ENCODE data around the gene DHX57.

Gene DHX57

GRCh38 chr2:38875227-38875575 lies 533 bp downstream of the DHX57 start:
- ChIA-PET POLR2A (no interaction called here), CTCF (interaction anchor here (1.0 kb wide), 1 partner anchor 14 kb away, joined by 3 read pairs; the partner anchor contains the start of gene ARHGEF33)
- DNase-seq (ENCODE audit: extremely low spot score): no peak
- TF ChIP-seq FOXK2 (IDR thresholded peaks at IDR 0.05) (no peak), ARNT (IDR thresholded peaks at IDR 0.05) (no peak), LEF1 (IDR thresholded peaks at IDR 0.05; ENCODE audit: borderline replicate concordance) (no peak), HDGF (IDR thresholded peaks at IDR 0.05; ENCODE audit: borderline replicate concordance) (no peak), ELF4 (IDR thresholded peaks at IDR 0.05) (no peak), BHLHE40 (IDR thresholded peaks at IDR 0.05; ENCODE audit: borderline replicate concordance) (no peak), SUZ12 (IDR thresholded peaks at IDR 0.05) (no peak), NFRKB (IDR thresholded peaks at IDR 0.05) (no peak), FOXM1 (IDR thresholded peaks at IDR 0.05; ENCODE audit: borderline replicate concordance) (no peak), CTBP1 (IDR thresholded peaks at IDR 0.05; ENCODE audit: borderline replicate concordance) (no peak), FOXA1 (IDR thresholded peaks at IDR 0.05) (no peak), SP1 (IDR thresholded peaks at IDR 0.05) (no peak), PKNOX1 (IDR thresholded peaks at IDR 0.05) (no peak), TARDBP (IDR thresholded peaks at IDR 0.05) (no peak), L3MBTL2 (conservative IDR thresholded peaks at IDR 0.05) (no peak), ZNF384 (IDR thresholded peaks at IDR 0.05) (no peak)

GRCh38 chr2:38873763-38874162 lies 2.0 kb downstream of the DHX57 start:
- DNase-seq (ENCODE audit: extremely low spot score): no peak
- ChIA-PET CTCF (interaction anchor here (1.1 kb wide), 1 partner anchor 26 kb away, joined by 4 read pairs; no protein-coding TSS in a partner anchor), POLR2A (no interaction called here)
- no peak for TF ChIP-seq FOXK2 (IDR thresholded peaks at IDR 0.05)
- TF ChIP-seq FOXM1 (IDR thresholded peaks at IDR 0.05; ENCODE audit: borderline replicate concordance): no peak
- TF ChIP-seq NFRKB (IDR thresholded peaks at IDR 0.05): no peak
- TF ChIP-seq ELF4 (IDR thresholded peaks at IDR 0.05): no peak
- TF ChIP-seq ARNT (IDR thresholded peaks at IDR 0.05): no peak
- no peak for TF ChIP-seq SUZ12 (IDR thresholded peaks at IDR 0.05)
- TF ChIP-seq FOXA1 (IDR thresholded peaks at IDR 0.05): no peak
- TF ChIP-seq LEF1 (IDR thresholded peaks at IDR 0.05; ENCODE audit: borderline replicate concordance): no peak
- TF ChIP-seq BHLHE40 (IDR thresholded peaks at IDR 0.05; ENCODE audit: borderline replicate concordance): no peak
- TF ChIP-seq SP1 (IDR thresholded peaks at IDR 0.05): no peak
- TF ChIP-seq CTBP1 (IDR thresholded peaks at IDR 0.05; ENCODE audit: borderline replicate concordance): no peak
- TF ChIP-seq ZNF384 (IDR thresholded peaks at IDR 0.05): no peak
- TF ChIP-seq PKNOX1 (IDR thresholded peaks at IDR 0.05): no peak
- TF ChIP-seq L3MBTL2 (conservative IDR thresholded peaks at IDR 0.05): no peak

GRCh38 chr2:38871432-38871831 lies 4.3 kb downstream of the DHX57 start:
- no peak for TF ChIP-seq CTBP1 (IDR thresholded peaks at IDR 0.05; ENCODE audit: borderline replicate concordance)
- ChIA-PET CTCF (no interaction called here), POLR2A (no interaction called here)
- no peak for DNase-seq (ENCODE audit: extremely low spot score)

GRCh38 chr2:38866773-38867443 lies 8.8 kb downstream of the DHX57 start:
- ChIA-PET CTCF (no interaction called here), POLR2A (no interaction called here)
- no peak for TF ChIP-seq BHLHE40 (IDR thresholded peaks at IDR 0.05; ENCODE audit: borderline replicate concordance)
- TF ChIP-seq SUZ12 (IDR thresholded peaks at IDR 0.05): no peak
- no peak for TF ChIP-seq SP1 (IDR thresholded peaks at IDR 0.05)
- TF ChIP-seq FOXK2 (IDR thresholded peaks at IDR 0.05): no peak
- TF ChIP-seq PKNOX1 (IDR thresholded peaks at IDR 0.05): no peak
- TF ChIP-seq ARNT (IDR thresholded peaks at IDR 0.05): no peak
- TF ChIP-seq FOXM1 (IDR thresholded peaks at IDR 0.05; ENCODE audit: borderline replicate concordance): no peak
- no peak for TF ChIP-seq CTBP1 (IDR thresholded peaks at IDR 0.05; ENCODE audit: borderline replicate concordance)
- DNase-seq (ENCODE audit: extremely low spot score): no peak

GRCh38 chr2:38863061-38863695 lies 12.6 kb downstream of the DHX57 start:
- ChIA-PET CTCF (no interaction called here), POLR2A (no interaction called here)
- no peak for TF ChIP-seq BHLHE40 (IDR thresholded peaks at IDR 0.05; ENCODE audit: borderline replicate concordance)
- no peak for TF ChIP-seq HDGF (IDR thresholded peaks at IDR 0.05; ENCODE audit: borderline replicate concordance)
- TF ChIP-seq FOXK2 (IDR thresholded peaks at IDR 0.05): no peak
- TF ChIP-seq CTBP1 (IDR thresholded peaks at IDR 0.05; ENCODE audit: borderline replicate concordance): no peak
- TF ChIP-seq SP1 (IDR thresholded peaks at IDR 0.05): no peak
- TF ChIP-seq FOXM1 (IDR thresholded peaks at IDR 0.05; ENCODE audit: borderline replicate concordance): no peak
- TF ChIP-seq LEF1 (IDR thresholded peaks at IDR 0.05; ENCODE audit: borderline replicate concordance): no peak
- TF ChIP-seq TARDBP (IDR thresholded peaks at IDR 0.05): no peak
- TF ChIP-seq PKNOX1 (IDR thresholded peaks at IDR 0.05): no peak
- no peak for TF ChIP-seq L3MBTL2 (conservative IDR thresholded peaks at IDR 0.05)
- no peak for TF ChIP-seq SUZ12 (IDR thresholded peaks at IDR 0.05)
- no peak for TF ChIP-seq NFRKB (IDR thresholded peaks at IDR 0.05)
- no peak for TF ChIP-seq FOXA1 (IDR thresholded peaks at IDR 0.05)
- no peak for TF ChIP-seq ZNF384 (IDR thresholded peaks at IDR 0.05)
- TF ChIP-seq ARNT (IDR thresholded peaks at IDR 0.05): no peak
- no peak for TF ChIP-seq ELF4 (IDR thresholded peaks at IDR 0.05)
- DNase-seq (ENCODE audit: extremely low spot score): no peak
